ENCODE measurements around the gene RBM47.

- TF ChIP-seq GATA2 (IDR thresholded peaks at IDR 0.05; ENCODE audit: low read depth, low read length) (no peak), GATA3 (IDR thresholded peaks at IDR 0.05; ENCODE audit: low read depth, low read length) (no peak)
Measured at GRCh38 chr4:40606239-40606767, 23.4 kb downstream of the RBM47 start.

Data from SH-SY5Y (cell line).